Endodermal cell (in vitro differentiated cells): Measurements from ENCODE around the gene MRO. TPM values are rescaled to one million over a fixed set of nuclear protein-coding genes. Genes with fewer than 3 reads are reported as not detected.

Source experiments
- DNase-seq: peaks from one replicate; pipeline ENCODE4 v3.0.0-alpha.2; 2017
- H3K27ac ChIP-seq: 2 replicates; pipeline ENCODE4 v1.5.1; 2013; ENCODE audit warnings: mild to moderate bottlenecking, low read depth, low read length, moderate library complexity
- H3K27me3 ChIP-seq: 2 replicates; pipeline ENCODE4 v1.6.1; 2013; ENCODE audit warnings: mild to moderate bottlenecking, low read length, moderate library complexity; ENCODE audit not compliant: insufficient read depth, control insufficient read depth, poor library complexity, severe bottlenecking
- H3K36me3 ChIP-seq: 2 replicates; pipeline ENCODE4 v1.7.0; 2013; ENCODE audit warnings: mild to moderate bottlenecking, low read length, moderate library complexity; ENCODE audit not compliant: control insufficient read depth, insufficient read depth
- H3K4me1 ChIP-seq: one replicate; pipeline ENCODE4 v1.7.0; 2013; ENCODE audit warnings: low read length; ENCODE audit not compliant: control insufficient read depth, insufficient read depth
- H3K4me3 ChIP-seq: 2 replicates; pipeline ENCODE4 v1.5.1; 2013; ENCODE audit warnings: mild to moderate bottlenecking, low read length, moderate library complexity
- H3K9ac ChIP-seq: 2 replicates; pipeline ENCODE4 v1.6.1; 2013; ENCODE audit warnings: mild to moderate bottlenecking, low read length, moderate library complexity; ENCODE audit not compliant: poor library complexity, severe bottlenecking; ENCODE audit errors: extremely low read depth
- H3K9me3 ChIP-seq: 2 replicates; pipeline ENCODE4 v1.6.1; 2013; ENCODE audit warnings: mild to moderate bottlenecking, low read length, moderate library complexity; ENCODE audit not compliant: control insufficient read depth
- H3K27ac Mint-ChIP-seq: 2 replicates; pipeline ENCODE4 v1.8.0; 2020; ENCODE audit warnings: mixed read lengths
- H3K27me3 Mint-ChIP-seq: 2 replicates; pipeline ENCODE4 v1.8.0; 2021; ENCODE audit warnings: mild to moderate bottlenecking, mixed read lengths; ENCODE audit not compliant: insufficient read depth
- H3K36me3 Mint-ChIP-seq: 2 replicates; pipeline ENCODE4 v1.8.0; 2020; ENCODE audit warnings: low read depth, mixed read lengths
- H3K4me1 Mint-ChIP-seq: 2 replicates; pipeline ENCODE4 v1.8.0; 2020; ENCODE audit warnings: mixed read lengths
- H3K4me3 Mint-ChIP-seq: 2 replicates; pipeline ENCODE4 v1.8.0; 2020; ENCODE audit warnings: mild to moderate bottlenecking, moderate library complexity, mixed read lengths
- H3K9me3 Mint-ChIP-seq: 2 replicates; pipeline ENCODE4 v1.8.0; 2020; ENCODE audit warnings: mild to moderate bottlenecking, mixed read lengths
- WGBS, 2 experiments: methylation state at CpG; one replicate each; pipeline versions ENCODE4 v1.1.5 to v1.1.7; 2013; ENCODE audit warnings: missing lambda C conversion rate in 2 of 2, mixed read lengths in 1 of 2; ENCODE audit not compliant: insufficient coverage in 1 of 2, insufficient read length in 1 of 2; 5-methylcytosine and 5-hydroxymethylcytosine counted together
- total RNA-seq, 2 donors: library from RNA; stranded (reverse); fragmentation: NEBNext Ultra II Directional in 1 of 2; extraction: Animal tissue kit (Norgen Biotek cat#: 25700) in 1 of 2; gene quantifications; 2 replicates in 1 of 2; 3 replicates in 1 of 2; pipeline ENCODE4 v1.2.1, GENCODE V29; 2021
- TF ChIP-seq, protein P1 (sequence below): fragments of 200-600 bp; sonication (generic); conservative IDR thresholded peaks from 2 replicates; pipeline ENCODE4 v1.5.0; 2021; ENCODE audit warnings: antibody characterized with exemption, mild to moderate bottlenecking

MRO gene
- total RNA-seq, 2 donors from 2014 or later: 0.35 to 0.55 TPM

DNA sequence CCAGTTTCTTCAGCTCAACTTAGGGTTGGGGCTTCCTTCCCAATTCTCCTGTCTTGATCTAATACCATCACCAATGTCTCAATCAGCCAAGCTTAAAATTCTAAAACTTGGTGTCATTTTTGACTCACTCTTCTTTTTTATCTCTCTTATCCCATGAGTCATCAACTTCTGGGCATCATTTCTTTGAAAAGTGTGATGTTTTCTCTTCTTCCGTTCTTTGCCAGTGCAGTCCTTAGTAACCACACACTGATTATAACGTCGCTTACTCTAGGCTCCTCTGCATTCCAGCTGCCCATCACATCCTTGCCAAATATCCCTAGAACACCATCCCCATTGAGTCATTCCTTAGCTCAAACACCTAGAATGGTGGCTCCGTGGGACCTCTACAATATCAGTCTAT is 27.4 kb upstream of the MRO start:
- no peak overlapping the region for H3K4me3 ChIP-seq
- H3K27ac ChIP-seq: no peak overlapping the region
- H3K27me3 ChIP-seq: no peaks in the 10 kb centered on the region
- H3K4me1 ChIP-seq: no peaks in the 10 kb centered on the region
- Mint-ChIP-seq H3K4me1 (peaks cover 8% of the 10 kb centered on the region), H3K27ac (no peak overlapping the region), H3K27me3 (no peaks in the 10 kb centered on the region), H3K36me3 (no peaks in the 10 kb centered on the region), H3K4me3 (no peak overlapping the region), H3K9me3 (no peaks in the 10 kb centered on the region)
- H3K9me3 ChIP-seq: no peaks in the 10 kb centered on the region
- H3K36me3 ChIP-seq: no peaks in the 10 kb centered on the region
- WGBS, 2 experiments: 95 to 97% methylated on average over 4 of the region's 4 CpGs
- DNase-seq: no peak
- H3K9ac ChIP-seq: no peak overlapping the region
- TF ChIP-seq, protein P1, sequence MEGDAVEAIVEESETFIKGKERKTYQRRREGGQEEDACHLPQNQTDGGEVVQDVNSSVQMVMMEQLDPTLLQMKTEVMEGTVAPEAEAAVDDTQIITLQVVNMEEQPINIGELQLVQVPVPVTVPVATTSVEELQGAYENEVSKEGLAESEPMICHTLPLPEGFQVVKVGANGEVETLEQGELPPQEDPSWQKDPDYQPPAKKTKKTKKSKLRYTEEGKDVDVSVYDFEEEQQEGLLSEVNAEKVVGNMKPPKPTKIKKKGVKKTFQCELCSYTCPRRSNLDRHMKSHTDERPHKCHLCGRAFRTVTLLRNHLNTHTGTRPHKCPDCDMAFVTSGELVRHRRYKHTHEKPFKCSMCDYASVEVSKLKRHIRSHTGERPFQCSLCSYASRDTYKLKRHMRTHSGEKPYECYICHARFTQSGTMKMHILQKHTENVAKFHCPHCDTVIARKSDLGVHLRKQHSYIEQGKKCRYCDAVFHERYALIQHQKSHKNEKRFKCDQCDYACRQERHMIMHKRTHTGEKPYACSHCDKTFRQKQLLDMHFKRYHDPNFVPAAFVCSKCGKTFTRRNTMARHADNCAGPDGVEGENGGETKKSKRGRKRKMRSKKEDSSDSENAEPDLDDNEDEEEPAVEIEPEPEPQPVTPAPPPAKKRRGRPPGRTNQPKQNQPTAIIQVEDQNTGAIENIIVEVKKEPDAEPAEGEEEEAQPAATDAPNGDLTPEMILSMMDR: no peak

DNA sequence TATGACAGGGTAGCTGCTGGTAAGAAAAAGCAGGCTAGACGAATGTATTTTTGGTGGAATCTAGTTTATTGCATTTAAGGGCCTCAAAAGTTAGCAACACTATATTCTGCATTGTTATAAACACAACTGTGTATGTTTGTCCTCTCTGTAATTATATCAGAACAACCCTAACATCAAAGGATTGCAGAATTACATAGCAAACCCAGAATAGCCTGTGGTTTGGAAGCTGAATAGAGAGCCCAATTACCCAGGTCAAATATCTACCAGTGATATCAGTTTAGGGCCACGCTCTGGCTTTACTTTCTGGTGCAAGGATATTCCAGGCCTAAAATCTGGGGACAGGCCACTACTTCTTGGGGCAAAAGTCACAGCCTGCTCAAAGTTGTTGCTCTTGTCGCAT is 25.1 kb upstream of the MRO start:
- Histone ChIP-seq H3K27ac (no peak overlapping the region), H3K9ac (no peak overlapping the region), H3K4me3 (no peak overlapping the region), H3K36me3 (no peaks in the 10 kb centered on the region), H3K27me3 (no peaks in the 10 kb centered on the region), H3K4me1 (peaks cover 4% of the 10 kb centered on the region), H3K9me3 (no peaks in the 10 kb centered on the region)
- no peaks in the 10 kb centered on the region for H3K36me3 Mint-ChIP-seq
- H3K9me3 Mint-ChIP-seq: no peaks in the 10 kb centered on the region
- no peak overlapping the region for H3K27ac Mint-ChIP-seq
- H3K27me3 Mint-ChIP-seq: no peaks in the 10 kb centered on the region
- TF ChIP-seq, protein P1: no peak
- peaks cover 9% of the 10 kb centered on the region for H3K4me1 Mint-ChIP-seq
- DNase-seq: no peak
- no peak overlapping the region for H3K4me3 Mint-ChIP-seq
- 93 to 96% methylated on average over 3 of the region's 3 CpGs for WGBS, 2 experiments

DNA sequence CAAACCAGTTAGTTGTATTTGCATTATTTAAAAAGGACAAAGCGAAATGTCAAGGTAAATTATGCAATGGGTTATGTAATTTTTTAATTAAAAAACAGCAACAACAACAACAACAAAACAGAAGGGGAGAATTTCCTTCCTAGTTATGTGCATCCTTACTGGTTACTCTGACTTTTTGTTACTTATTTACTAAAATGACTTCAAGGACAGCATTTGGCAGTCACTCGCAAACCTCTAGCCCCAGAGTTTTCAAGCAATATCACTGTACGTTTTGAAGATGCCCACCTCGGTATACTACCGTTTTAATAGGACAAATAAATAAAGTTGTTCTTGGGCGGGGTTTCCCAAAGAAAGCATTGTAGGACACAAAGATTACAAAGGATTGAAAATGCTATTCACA is 24.7 kb upstream of the MRO start:
- H3K9me3 ChIP-seq: no peaks in the 10 kb centered on the region
- peaks cover 9% of the 10 kb centered on the region for H3K4me1 Mint-ChIP-seq
- WGBS, 2 experiments: 92 to 100% methylated on average over 4 to 5 of the region's 6 CpGs
- no peaks in the 10 kb centered on the region for H3K27me3 ChIP-seq
- no peaks in the 10 kb centered on the region for H3K36me3 Mint-ChIP-seq
- peaks cover 4% of the 10 kb centered on the region for H3K4me1 ChIP-seq
- H3K9ac ChIP-seq: no peak overlapping the region
- no peak for DNase-seq
- no peaks in the 10 kb centered on the region for H3K9me3 Mint-ChIP-seq
- TF ChIP-seq, protein P1: no peak
- no peaks in the 10 kb centered on the region for H3K36me3 ChIP-seq
- H3K27me3 Mint-ChIP-seq: no peaks in the 10 kb centered on the region
- H3K27ac ChIP-seq: no peak overlapping the region
- H3K27ac Mint-ChIP-seq: no peak overlapping the region
- no peak overlapping the region for H3K4me3 Mint-ChIP-seq
- no peak overlapping the region for H3K4me3 ChIP-seq
